HPDE6-E6E7 (cell line): ENCODE data around the gene ZNF835.
A peak's percentile ranks its signal among the peaks of the same experiment; 100 is the strongest.

Experiments
- DNase-seq: peaks from one replicate; pipeline ENCODE4 v3.0.0; 2011; ENCODE audit warnings: missing footprints; ENCODE audit errors: extremely low spot score

ZNF835 gene

DNA sequence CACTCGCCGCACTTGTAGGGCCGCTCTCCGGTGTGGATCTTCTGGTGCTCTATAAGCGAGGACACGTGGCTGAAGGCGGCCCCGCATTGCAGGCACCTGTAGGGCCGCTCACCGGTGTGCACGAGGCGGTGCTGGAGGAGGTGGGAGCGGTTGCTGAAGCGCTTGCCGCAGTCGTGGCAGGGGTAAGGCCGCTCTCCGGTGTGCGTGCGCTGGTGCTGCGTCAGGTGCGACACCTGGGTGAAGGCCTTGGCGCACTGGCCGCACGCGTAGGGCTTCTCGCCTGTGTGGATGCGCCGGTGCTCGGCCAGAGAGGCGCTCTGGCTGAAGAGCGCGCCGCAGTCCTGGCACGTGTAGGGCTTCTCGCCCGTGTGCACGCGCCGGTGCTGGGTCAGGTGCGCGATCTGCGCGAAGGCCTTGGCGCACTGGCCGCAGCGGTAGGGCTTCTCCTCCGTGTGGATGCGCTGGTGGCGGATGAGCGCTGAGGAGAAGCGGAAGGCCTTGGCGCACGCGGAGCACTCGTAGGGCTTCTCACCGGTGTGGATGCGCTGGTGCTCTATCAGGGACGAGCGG lies 7.5 kb downstream of the ZNF835 start:
- DNase-seq = no peak

GRCh38 chr19:56661248-56661647 lies 10.3 kb downstream of the ZNF835 start:
- no peak for DNase-seq

GRCh38 chr19:56660381-56661107 lies 11.0 kb downstream of the ZNF835 start:
- no peak for DNase-seq

GRCh38 chr19:56654151-56654550 lies 17.4 kb downstream of the ZNF835 start:
- DNase-seq = no peak

GRCh38 chr19:56643460-56643955 lies 28.0 kb downstream of the ZNF835 start:
- no peak for DNase-seq

- no peak for DNase-seq
Measured at GRCh38 chr19:56642711-56643459, 28.7 kb downstream of the ZNF835 start, which contains the start of gene SMIM17. TSS of gene SMIM17 (plus strand) at chr19:56643159. CDS start at chr19:56645668, 2,509 bp downstream.

DNA sequence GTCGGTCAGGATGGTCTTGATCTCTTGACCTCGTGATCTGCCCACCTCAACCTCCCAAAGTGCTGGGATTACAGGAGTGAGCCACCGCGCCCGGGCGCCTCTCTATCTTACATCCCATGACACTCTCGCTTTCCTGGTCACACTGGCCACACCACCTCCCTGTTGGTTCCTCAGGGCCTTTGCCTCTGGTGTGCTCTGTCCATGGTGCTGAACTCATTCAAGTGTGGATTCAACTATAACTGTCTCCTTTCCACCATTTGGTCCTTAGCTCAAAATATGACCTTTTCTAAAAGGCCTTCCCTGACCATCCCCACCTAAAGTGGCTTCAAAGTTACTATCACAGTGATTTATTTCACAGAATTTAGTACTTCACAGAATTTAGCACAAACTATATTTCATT lies 32.3 kb downstream of the ZNF835 start:
- DNase-seq = no peak

- DNase-seq = peak; percentile 13
Measured at GRCh38 chr19:56637976-56638555, 33.5 kb downstream of the ZNF835 start.

DNA sequence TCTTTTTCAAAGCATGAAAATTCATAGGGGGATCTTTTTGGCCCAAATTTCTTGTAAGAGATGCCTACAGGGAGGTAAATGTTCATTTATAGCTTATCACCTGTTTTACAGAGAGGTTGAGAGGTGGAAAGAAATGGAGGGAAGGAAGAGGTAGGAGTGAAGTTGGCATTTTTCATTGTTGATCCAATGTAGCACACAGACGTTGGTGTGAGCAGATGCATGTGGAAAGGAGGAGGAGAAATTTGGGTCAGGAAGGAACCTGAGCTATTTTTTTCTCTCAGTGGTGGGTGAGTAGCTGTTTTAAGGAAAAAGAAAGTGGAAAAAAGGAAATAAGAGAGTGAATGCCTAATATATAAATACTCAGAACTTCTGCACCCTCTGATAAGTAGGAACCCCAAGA lies 38.5 kb downstream of the ZNF835 start:
- no peak for DNase-seq

DNA sequence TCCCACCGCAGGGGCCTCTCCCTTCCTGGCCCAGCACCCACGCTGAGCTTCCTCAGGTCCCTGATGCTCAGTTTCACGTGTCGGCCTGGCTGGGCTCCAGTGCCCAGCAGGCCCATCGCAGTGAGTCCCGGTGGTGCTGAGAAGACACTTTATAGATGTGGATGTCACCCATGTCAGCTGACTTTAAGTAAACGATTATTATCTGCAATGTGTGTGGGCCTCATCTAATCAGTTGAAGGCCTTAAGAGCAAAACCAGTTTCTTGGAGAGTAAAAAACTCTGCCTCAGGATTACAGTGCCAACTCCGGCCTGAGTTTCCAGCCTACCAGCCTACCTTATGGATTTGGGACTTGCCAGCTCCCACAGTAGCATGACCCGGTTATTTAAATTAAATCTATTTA lies 45.8 kb downstream of the ZNF835 start:
- DNase-seq = no peak

GRCh38 chr19:56623006-56623405 lies 48.6 kb downstream of the ZNF835 start:
- DNase-seq = no peak

DNA sequence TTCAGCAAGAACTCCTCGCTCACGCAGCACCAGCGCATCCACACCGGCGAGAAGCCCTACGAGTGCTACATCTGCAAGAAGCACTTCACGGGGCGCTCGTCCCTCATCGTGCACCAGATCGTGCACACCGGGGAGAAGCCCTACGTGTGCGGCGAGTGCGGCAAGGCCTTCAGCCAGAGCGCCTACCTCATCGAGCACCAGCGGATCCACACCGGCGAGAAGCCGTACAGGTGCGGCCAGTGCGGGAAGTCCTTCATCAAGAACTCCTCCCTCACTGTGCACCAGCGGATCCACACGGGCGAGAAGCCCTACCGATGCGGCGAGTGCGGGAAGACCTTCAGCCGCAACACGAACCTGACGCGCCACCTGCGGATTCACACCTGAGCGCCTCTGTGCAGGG lies 49.2 kb downstream of the ZNF835 start:
- DNase-seq = no peak

DNA sequence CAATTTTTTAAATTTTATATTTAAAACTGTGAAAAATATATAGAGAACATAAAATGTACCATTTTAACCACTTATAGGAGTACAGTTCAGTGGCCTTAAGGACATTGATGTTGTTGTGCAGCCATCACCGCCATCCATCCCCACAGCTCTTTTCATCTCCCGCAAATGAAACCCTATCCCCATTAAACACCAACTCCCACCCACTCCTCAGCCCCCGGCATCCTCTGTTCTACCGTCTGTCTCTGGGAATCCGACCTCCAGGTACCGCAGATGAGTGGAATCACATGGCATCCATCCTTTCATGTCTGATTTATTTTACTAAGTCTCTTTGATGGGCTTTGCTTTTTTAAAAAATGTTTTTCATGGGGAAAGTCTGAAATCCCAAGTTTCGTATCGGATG lies 52.4 kb downstream of the ZNF835 start:
- no peak for DNase-seq

GRCh38 chr19:56617531-56617930 lies 54.0 kb downstream of the ZNF835 start:
- no peak for DNase-seq

DNA sequence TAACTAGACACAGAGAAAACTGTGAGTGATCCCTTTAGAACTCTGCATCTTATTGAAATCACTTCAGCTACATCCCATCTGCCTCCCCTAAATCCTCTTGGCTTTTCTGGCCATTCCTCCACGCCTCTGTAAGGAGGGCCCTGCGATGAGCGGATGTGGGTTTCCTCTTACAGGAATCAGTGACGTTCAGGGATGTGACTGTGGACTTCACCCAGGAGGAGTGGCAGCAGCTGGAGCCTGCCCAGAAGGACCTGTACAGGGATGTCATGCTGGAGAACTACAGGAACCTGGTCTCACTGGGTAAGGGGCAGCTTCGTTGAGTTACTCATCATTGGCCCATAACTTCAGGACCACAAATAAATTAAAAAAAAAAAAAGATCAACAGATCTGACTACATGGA lies 57.9 kb downstream of the ZNF835 start:
- DNase-seq = no peak

- no peak for DNase-seq
Measured at GRCh38 chr19:56612737-56613136, 58.8 kb downstream of the ZNF835 start.
